Neural progenitor cell (in vitro differentiated cells): ENCODE results near the gene SHLD1. TPM values are rescaled to one million over a fixed set of nuclear protein-coding genes. Genes with fewer than 3 reads are reported as not detected.

Experiments used
- DNase-seq: peaks from one replicate; pipeline ENCODE4 v3.0.0-alpha.2; 2016; ENCODE audit warnings: low spot score
- H2AFZ ChIP-seq: fragments of 200-600 bp; sonication (generic); replicated peaks from 2 replicates; pipeline ENCODE4 v1.6.1; 2016; ENCODE audit warnings: antibody characterized with exemption
- H3F3A ChIP-seq: fragments of 200-600 bp; sonication (generic); 2 replicates; pipeline ENCODE4 v1.6.1; 2016; ENCODE audit warnings: antibody characterized with exemption, low read depth
- H3K27ac ChIP-seq: fragments of 200-600 bp; sonication (generic); 2 replicates; pipeline ENCODE4 v1.5.1; 2016; ENCODE audit warnings: mild to moderate bottlenecking
- H3K27me3 ChIP-seq: fragments of 200-600 bp; sonication (generic); 2 replicates; pipeline ENCODE4 v1.6.1; 2016; ENCODE audit warnings: mild to moderate bottlenecking, moderate library complexity
- H3K36me3 ChIP-seq: fragments of 200-600 bp; sonication (generic); 2 replicates; pipeline ENCODE4 v1.5.1; 2016
- H3K4me1 ChIP-seq: fragments of 200-600 bp; sonication (generic); 2 replicates; pipeline ENCODE4 v1.6.1; 2016; ENCODE audit warnings: mixed run types
- H3K4me2 ChIP-seq: fragments of 200-600 bp; sonication (generic); 2 replicates; pipeline ENCODE4 v1.6.1; 2016
- H3K4me3 ChIP-seq: fragments of 200-600 bp; sonication (generic); 2 replicates; pipeline ENCODE4 v1.5.1; 2016
- H3K79me2 ChIP-seq: fragments of 200-600 bp; sonication (generic); 2 replicates; pipeline ENCODE4 v1.6.1; 2016; ENCODE audit warnings: low read depth
- H3K9ac ChIP-seq: fragments of 200-600 bp; sonication (generic); 2 replicates; pipeline ENCODE4 v1.6.1; 2016
- H3K9me3 ChIP-seq: fragments of 200-600 bp; sonication (generic); 2 replicates; pipeline ENCODE4 v1.5.1; 2016; ENCODE audit warnings: low read depth
- H4K20me1 ChIP-seq: fragments of 200-600 bp; sonication (generic); 2 replicates; pipeline ENCODE4 v1.6.1; 2016; ENCODE audit warnings: low read depth
- H3K27ac Mint-ChIP-seq: 3 replicates; pipeline ENCODE4 v1.8.0; 2021; ENCODE audit warnings: mixed read lengths
- H3K27me3 Mint-ChIP-seq: 2 replicates; pipeline ENCODE4 v1.8.0; 2022; ENCODE audit warnings: low read depth, mild to moderate bottlenecking, inconsistent platforms, moderate library complexity, mixed read lengths; ENCODE audit not compliant: insufficient read depth
- H3K36me3 Mint-ChIP-seq: 3 replicates; pipeline ENCODE4 v1.8.0; 2021; ENCODE audit warnings: mixed read lengths
- H3K4me1 Mint-ChIP-seq: 3 replicates; pipeline ENCODE4 v1.8.0; 2021; ENCODE audit warnings: mixed read lengths
- H3K4me3 Mint-ChIP-seq: 3 replicates; pipeline ENCODE4 v1.8.0; 2021; ENCODE audit warnings: mild to moderate bottlenecking, moderate library complexity, mixed read lengths
- H3K9me3 Mint-ChIP-seq: 3 replicates; pipeline ENCODE4 v1.8.0; 2020; ENCODE audit warnings: mixed read lengths
- EZH2 ChIP-seq: fragments of 200-600 bp; sonication (generic); IDR thresholded peaks from 2 replicates; pipeline ENCODE4 v1.6.1; 2017; ENCODE audit warnings: antibody characterized with exemption, mild to moderate bottlenecking, moderate library complexity
- EZH2phosphoT487 ChIP-seq: fragments of 200-600 bp; sonication (generic); IDR thresholded peaks from 2 replicates; pipeline ENCODE4 v1.6.1; 2017; ENCODE audit warnings: antibody characterized with exemption
- total RNA-seq: library from RNA; depleted of rRNA; stranded (reverse); fragments of >200 nt; gene quantifications from 2 replicates; pipeline ENCODE4 v1.2.3, GENCODE V29; 2015; ENCODE audit warnings: low replicate concordance
- TF ChIP-seq, protein P1 (sequence below): fragments of 200-600 bp; sonication (generic); IDR thresholded peaks from 2 replicates; pipeline ENCODE4 v1.5.1; 2017; ENCODE audit warnings: antibody characterized with exemption, mild to moderate bottlenecking

The SHLD1 gene
- total RNA-seq, 1 donor from 2014 or later = 9.0 TPM

DNA sequence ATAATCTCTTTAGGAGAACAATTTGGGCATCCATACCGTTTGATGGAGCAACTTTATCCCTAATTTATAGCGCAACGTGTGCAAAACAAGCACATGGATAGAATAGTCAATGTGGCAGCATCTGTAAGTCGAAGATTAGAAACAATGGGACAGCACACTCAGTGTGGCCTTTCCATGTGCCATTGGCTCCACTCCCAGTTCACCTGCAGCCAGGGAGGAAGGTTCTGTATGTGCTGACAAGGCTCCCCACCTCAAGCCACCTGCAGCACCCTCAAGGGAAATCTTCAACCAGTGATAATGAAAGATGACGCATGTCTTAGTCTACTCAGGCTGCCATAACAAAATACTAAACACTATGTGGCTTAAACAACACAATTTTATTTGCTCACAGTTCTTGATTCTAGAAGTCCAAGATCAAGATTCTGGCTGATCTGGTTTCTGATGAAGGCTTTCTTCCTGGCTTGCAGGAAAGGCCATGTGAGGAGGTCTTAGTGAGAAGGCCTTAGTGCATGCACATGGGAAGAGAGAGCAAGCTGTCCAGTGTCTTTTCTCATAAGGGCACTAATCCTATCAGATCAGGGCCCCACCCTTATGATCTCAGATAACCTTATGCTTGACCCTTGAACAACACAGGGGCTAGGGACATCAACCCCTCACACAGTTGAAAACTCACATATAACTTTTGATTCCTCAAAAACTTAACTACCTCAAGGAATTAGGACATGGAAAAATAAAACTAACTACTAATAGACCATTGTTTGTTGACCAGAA, 34.9 kb upstream of the SHLD1 start:
- Histone ChIP-seq H3K36me3 (no peaks in the 10 kb centered on the region), H4K20me1 (no peaks in the 10 kb centered on the region), H3K27me3 (no peaks in the 10 kb centered on the region), H3K4me2 (no peak overlapping the region), H3F3A (no peaks in the 10 kb centered on the region), H3K4me3 (no peak overlapping the region), H3K79me2 (no peaks in the 10 kb centered on the region), H3K9me3 (no peaks in the 10 kb centered on the region), H3K9ac (no peak overlapping the region), H3K4me1 (peaks cover 4% of the 10 kb centered on the region), H2AFZ (no peak overlapping the region), H3K27ac (no peak overlapping the region)
- peaks cover 7% of the 10 kb centered on the region for H3K9me3 Mint-ChIP-seq
- H3K4me1 Mint-ChIP-seq = peaks cover 8% of the 10 kb centered on the region
- H3K27ac Mint-ChIP-seq = no peak overlapping the region
- H3K27me3 Mint-ChIP-seq = peaks cover 9% of the 10 kb centered on the region
- H3K4me3 Mint-ChIP-seq = no peak overlapping the region
- TF ChIP-seq, protein P1, sequence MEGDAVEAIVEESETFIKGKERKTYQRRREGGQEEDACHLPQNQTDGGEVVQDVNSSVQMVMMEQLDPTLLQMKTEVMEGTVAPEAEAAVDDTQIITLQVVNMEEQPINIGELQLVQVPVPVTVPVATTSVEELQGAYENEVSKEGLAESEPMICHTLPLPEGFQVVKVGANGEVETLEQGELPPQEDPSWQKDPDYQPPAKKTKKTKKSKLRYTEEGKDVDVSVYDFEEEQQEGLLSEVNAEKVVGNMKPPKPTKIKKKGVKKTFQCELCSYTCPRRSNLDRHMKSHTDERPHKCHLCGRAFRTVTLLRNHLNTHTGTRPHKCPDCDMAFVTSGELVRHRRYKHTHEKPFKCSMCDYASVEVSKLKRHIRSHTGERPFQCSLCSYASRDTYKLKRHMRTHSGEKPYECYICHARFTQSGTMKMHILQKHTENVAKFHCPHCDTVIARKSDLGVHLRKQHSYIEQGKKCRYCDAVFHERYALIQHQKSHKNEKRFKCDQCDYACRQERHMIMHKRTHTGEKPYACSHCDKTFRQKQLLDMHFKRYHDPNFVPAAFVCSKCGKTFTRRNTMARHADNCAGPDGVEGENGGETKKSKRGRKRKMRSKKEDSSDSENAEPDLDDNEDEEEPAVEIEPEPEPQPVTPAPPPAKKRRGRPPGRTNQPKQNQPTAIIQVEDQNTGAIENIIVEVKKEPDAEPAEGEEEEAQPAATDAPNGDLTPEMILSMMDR = no peak
- TF ChIP-seq EZH2 = no peak
- no peak for TF ChIP-seq EZH2phosphoT487
- no peaks in the 10 kb centered on the region for H3K36me3 Mint-ChIP-seq
- no peak for DNase-seq

DNA sequence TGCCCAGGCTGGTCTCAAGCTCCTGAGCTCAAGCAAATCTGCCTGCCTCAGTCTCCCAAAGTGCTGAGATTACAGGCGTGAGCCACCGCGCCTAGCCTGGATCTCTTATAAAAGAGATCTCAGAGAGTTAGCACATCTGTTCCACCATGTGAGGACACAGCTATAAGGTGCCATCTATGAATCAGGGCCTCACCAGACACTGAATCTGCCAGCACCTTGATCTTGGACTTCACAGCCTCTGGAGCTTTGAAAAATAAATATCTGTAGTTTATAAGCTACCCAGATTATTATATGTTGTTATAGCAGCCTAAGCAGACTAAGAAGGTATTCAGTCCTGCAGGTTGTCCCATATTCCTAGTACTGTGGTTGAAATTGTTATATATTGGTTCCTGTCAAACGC, 33.2 kb upstream of the SHLD1 start:
- H3K36me3 Mint-ChIP-seq = no peaks in the 10 kb centered on the region
- no peak overlapping the region for H3K27ac ChIP-seq
- peaks cover 8% of the 10 kb centered on the region for H3K4me1 Mint-ChIP-seq
- H3K4me3 Mint-ChIP-seq = no peak overlapping the region
- no peaks in the 10 kb centered on the region for H3K9me3 ChIP-seq
- no peak for DNase-seq
- no peak overlapping the region for H3K4me2 ChIP-seq
- H3K36me3 ChIP-seq = no peaks in the 10 kb centered on the region
- no peaks in the 10 kb centered on the region for H4K20me1 ChIP-seq
- H3K4me3 ChIP-seq = no peak overlapping the region
- no peaks in the 10 kb centered on the region for H3F3A ChIP-seq
- TF ChIP-seq EZH2phosphoT487 = no peak
- no peaks in the 10 kb centered on the region for H3K27me3 ChIP-seq
- no peak overlapping the region for H3K27ac Mint-ChIP-seq
- H3K79me2 ChIP-seq = no peaks in the 10 kb centered on the region
- H3K9ac ChIP-seq = no peak overlapping the region
- no peak overlapping the region for H2AFZ ChIP-seq
- no peaks in the 10 kb centered on the region for H3K4me1 ChIP-seq
- H3K27me3 Mint-ChIP-seq = peaks cover 9% of the 10 kb centered on the region
- peaks cover 7% of the 10 kb centered on the region for H3K9me3 Mint-ChIP-seq

DNA sequence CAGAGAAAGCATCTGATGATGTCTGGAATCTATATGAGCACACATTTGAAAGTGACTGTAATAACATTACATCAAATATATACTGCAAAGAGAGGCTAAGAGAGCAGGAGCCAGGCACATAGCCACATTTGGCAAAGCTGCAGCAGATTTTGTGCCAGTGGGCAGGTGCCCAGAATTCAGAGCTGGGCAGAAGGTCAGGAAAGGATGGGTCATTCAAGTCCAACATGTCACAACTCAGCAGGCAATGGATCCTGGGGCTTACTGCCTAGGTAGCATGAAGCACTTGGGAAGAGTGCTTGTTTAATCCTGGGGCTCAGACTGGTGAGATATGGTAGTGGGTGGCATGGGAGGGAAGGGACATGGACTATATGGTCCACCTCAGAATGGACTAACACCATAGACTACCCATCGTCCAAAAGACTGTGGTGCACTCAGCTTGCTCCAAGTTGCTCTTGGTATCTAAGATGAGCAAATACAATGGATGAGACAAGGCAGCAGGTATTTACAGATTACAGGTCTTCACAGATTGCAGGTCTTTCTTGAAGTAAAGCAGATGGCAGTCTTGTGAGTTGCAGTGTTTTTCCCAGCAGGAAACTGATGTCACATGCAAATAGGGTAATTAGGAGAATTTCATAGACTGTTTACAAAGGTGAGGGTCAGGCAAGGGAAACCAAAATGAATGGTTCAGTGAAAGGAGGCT, 31.2 kb upstream of the SHLD1 start:
- no peak for DNase-seq
- H3K36me3 Mint-ChIP-seq = no peaks in the 10 kb centered on the region
- no peaks in the 10 kb centered on the region for H3K9me3 ChIP-seq
- H2AFZ ChIP-seq = no peak overlapping the region
- H3K27me3 Mint-ChIP-seq = peaks cover 12% of the 10 kb centered on the region
- H4K20me1 ChIP-seq = no peaks in the 10 kb centered on the region
- peaks cover 7% of the 10 kb centered on the region for H3K9me3 Mint-ChIP-seq
- H3K4me3 Mint-ChIP-seq = no peak overlapping the region
- H3F3A ChIP-seq = no peaks in the 10 kb centered on the region
- no peaks in the 10 kb centered on the region for H3K36me3 ChIP-seq
- no peak for TF ChIP-seq EZH2
- no peak for TF ChIP-seq EZH2phosphoT487
- TF ChIP-seq, protein P1 = no peak
- no peak overlapping the region for H3K4me2 ChIP-seq
- no peak overlapping the region for H3K27ac ChIP-seq
- H3K27me3 ChIP-seq = no peaks in the 10 kb centered on the region
- H3K4me1 ChIP-seq = no peaks in the 10 kb centered on the region
- no peak overlapping the region for H3K9ac ChIP-seq
- no peak overlapping the region for H3K27ac Mint-ChIP-seq
- no peak overlapping the region for H3K4me3 ChIP-seq
- no peaks in the 10 kb centered on the region for H3K79me2 ChIP-seq
- H3K4me1 Mint-ChIP-seq = peaks cover 8% of the 10 kb centered on the region
